ENCODE measurements around the gene HS6ST3.
A peak's percentile ranks its signal among the peaks of the same experiment; 100 is the strongest.

The HS6ST3 gene

GRCh38 chr13:96053003-96053703 lies 36.8 kb upstream of the HS6ST3 start, which contains the start of gene UGGT2:
UGGT2 (minus strand) TSS chr13:96053401; CDS start chr13:96053312, 89 bp downstream.
- peak; percentile 76 for DNase-seq (ENCODE audit: low read depth)
- TF ChIP-seq CTCF (IDR thresholded peaks at IDR 0.05; ENCODE audit: control insufficient read depth, insufficient read depth, low read depth, low read length, missing control alignments), result no peak
- H3K4me3 ChIP-seq (ENCODE audit: control insufficient read depth, low read depth, low read length), result peak within 1 kb of the TSS; percentile 66

GRCh38 chr13:96065849-96066248 lies 24.1 kb upstream of the HS6ST3 start:
- no peak for DNase-seq (ENCODE audit: low read depth)
- no peak for TF ChIP-seq CTCF (IDR thresholded peaks at IDR 0.05; ENCODE audit: control insufficient read depth, insufficient read depth, low read depth, low read length, missing control alignments)
- no peak overlapping the region for H3K4me3 ChIP-seq (ENCODE audit: control insufficient read depth, low read depth, low read length)

- TF ChIP-seq CTCF (IDR thresholded peaks at IDR 0.05; ENCODE audit: control insufficient read depth, insufficient read depth, low read depth, low read length, missing control alignments), result no peak
- no peak overlapping the region for H3K4me3 ChIP-seq (ENCODE audit: control insufficient read depth, low read depth, low read length)
- DNase-seq (ENCODE audit: low read depth), result no peak
These were observed 21.2 kb upstream of the HS6ST3 start for GRCh38 chr13:96068729-96069128.

- H3K4me3 ChIP-seq (ENCODE audit: control insufficient read depth, low read depth, low read length), result no peak overlapping the region
- TF ChIP-seq CTCF (IDR thresholded peaks at IDR 0.05; ENCODE audit: control insufficient read depth, insufficient read depth, low read depth, low read length, missing control alignments), result no peak
- no peak for DNase-seq (ENCODE audit: low read depth)
These were observed 18.4 kb upstream of the HS6ST3 start for GRCh38 chr13:96071504-96071903.

- H3K4me3 ChIP-seq (ENCODE audit: control insufficient read depth, low read depth, low read length), result no peak overlapping the region
- no peak for TF ChIP-seq CTCF (IDR thresholded peaks at IDR 0.05; ENCODE audit: control insufficient read depth, insufficient read depth, low read depth, low read length, missing control alignments)
- DNase-seq (ENCODE audit: low read depth), result no peak
These were observed 17.5 kb upstream of the HS6ST3 start for GRCh38 chr13:96072392-96072791.

GRCh38 chr13:96075953-96076543 lies 13.9 kb upstream of the HS6ST3 start:
- DNase-seq (ENCODE audit: low read depth), result no peak
- TF ChIP-seq CTCF (IDR thresholded peaks at IDR 0.05; ENCODE audit: control insufficient read depth, insufficient read depth, low read depth, low read length, missing control alignments), result peak; percentile 64

More at GRCh38 chr13:96075953-96076543, 13.9 kb upstream of the HS6ST3 start:
- no peak overlapping the region for H3K4me3 ChIP-seq (ENCODE audit: control insufficient read depth, low read depth, low read length)
